Measurements from ENCODE around the gene PTPA.

Gene PTPA

GRCh38 chr9:129073404-129073803, 37.8 kb upstream of the PTPA start:
- no peaks in the 10 kb centered on the region for H3K27me3 ChIP-seq (ENCODE audit: insufficient read depth, low read length)
- WGBS = 95% methylated on average over 8 of the region's 8 CpGs
- no peak overlapping the region for H3K9ac ChIP-seq (ENCODE audit: low read depth, low read length)
- peaks cover 15% of the 10 kb centered on the region for H3K4me1 ChIP-seq (ENCODE audit: insufficient read depth, low read length)
- H3K27ac ChIP-seq (ENCODE audit: low read depth, low read length) = no peak overlapping the region
- no peaks in the 10 kb centered on the region for H3K9me3 ChIP-seq (ENCODE audit: insufficient read depth, low read depth, low read length)
- peaks cover 10% of the 10 kb centered on the region for H3K36me3 ChIP-seq (ENCODE audit: insufficient read depth, low read length)
- H3K4me3 ChIP-seq (ENCODE audit: low read length) = no peak overlapping the region

DNA sequence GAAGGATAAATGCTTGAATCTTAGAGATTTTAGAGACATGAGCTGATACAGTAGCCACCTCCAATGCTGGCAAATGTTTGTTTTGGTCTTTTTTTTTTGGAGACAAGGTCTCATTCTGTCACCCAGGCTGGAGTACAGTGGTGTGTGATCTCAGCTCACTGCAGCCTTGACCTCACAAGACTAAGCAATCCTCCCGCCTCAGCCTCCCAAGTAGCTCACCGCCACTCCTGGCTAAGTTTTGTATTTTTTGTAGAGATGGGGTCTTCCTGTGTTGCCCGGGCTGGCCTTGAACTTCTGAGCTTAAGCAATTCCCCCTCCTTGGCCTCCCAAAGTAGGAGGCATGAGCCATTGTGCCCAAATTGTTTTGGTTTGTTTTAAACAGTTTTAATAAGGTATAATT, 37.1 kb upstream of the PTPA start:
- H3K9ac ChIP-seq (ENCODE audit: low read depth, low read length) = no peak overlapping the region
- H3K36me3 ChIP-seq (ENCODE audit: insufficient read depth, low read length) = peaks cover 7% of the 10 kb centered on the region
- no peaks in the 10 kb centered on the region for H3K9me3 ChIP-seq (ENCODE audit: insufficient read depth, low read depth, low read length)
- WGBS = 100% methylated on average over 2 of the region's 3 CpGs
- peaks cover 15% of the 10 kb centered on the region for H3K4me1 ChIP-seq (ENCODE audit: insufficient read depth, low read length)
- no peaks in the 10 kb centered on the region for H3K27me3 ChIP-seq (ENCODE audit: insufficient read depth, low read length)
- no peak overlapping the region for H3K4me3 ChIP-seq (ENCODE audit: low read length)
- H3K27ac ChIP-seq (ENCODE audit: low read depth, low read length) = no peak overlapping the region

DNA sequence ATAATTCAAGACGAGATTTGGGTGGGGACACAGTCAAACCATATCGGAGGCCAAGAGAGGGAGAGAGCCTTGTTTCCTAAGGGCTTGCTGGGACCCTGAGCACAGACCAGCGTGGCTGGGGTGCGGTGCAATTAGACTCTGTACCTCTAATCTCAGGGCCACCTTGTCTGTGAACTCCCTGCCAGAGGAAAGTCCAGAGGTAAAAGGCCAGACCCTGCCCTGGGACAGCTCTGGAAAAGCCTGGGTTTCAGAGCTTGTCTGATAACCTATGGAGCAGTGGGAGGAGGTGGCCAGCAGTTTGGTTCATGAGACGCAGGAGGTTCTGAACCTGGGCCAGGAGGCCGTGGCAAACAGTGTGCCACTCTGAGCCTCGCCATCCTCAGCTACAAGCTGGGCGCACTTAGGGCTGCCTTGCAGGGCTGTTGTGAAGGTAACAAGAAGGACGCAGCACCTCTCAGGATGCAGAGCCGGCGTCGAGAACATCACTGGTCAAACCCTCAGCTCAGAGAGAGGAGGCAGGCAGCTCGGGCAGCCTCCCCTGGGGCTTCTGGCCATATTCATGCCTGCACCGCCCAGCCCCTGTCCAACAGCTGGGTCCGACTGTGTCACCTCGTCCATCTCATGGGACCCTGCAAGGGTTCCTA, 35.1 kb upstream of the PTPA start:
- H3K4me3 ChIP-seq (ENCODE audit: low read length) = no peak overlapping the region
- no peak overlapping the region for H3K9ac ChIP-seq (ENCODE audit: low read depth, low read length)
- H3K9me3 ChIP-seq (ENCODE audit: insufficient read depth, low read depth, low read length) = no peaks in the 10 kb centered on the region
- no peaks in the 10 kb centered on the region for H3K36me3 ChIP-seq (ENCODE audit: insufficient read depth, low read length)
- 92% methylated on average over 16 of the region's 16 CpGs for WGBS
- H3K27ac ChIP-seq (ENCODE audit: low read depth, low read length) = no peak overlapping the region
- H3K4me1 ChIP-seq (ENCODE audit: insufficient read depth, low read length) = peaks cover 13% of the 10 kb centered on the region
- H3K27me3 ChIP-seq (ENCODE audit: insufficient read depth, low read length) = no peaks in the 10 kb centered on the region

DNA sequence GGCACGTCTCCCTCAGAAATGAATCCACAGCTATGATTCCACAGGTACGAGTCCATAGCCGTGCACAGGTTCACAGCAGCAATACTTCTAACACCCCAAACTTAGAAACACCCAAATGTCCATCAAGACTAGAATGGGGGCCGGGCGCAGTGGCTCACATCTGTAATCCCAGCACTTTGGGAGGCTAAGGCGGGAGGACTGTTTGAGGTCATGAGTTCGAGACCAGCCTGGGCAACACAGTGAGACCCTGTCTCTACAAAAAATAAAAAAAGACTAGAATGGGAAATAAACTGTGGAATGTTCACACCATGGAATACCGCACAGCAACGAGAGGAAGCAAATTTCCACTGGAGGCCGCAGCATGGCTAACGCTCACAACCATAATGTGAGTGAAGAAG, 34.6 kb upstream of the PTPA start:
- H3K27me3 ChIP-seq (ENCODE audit: insufficient read depth, low read length) = no peaks in the 10 kb centered on the region
- H3K36me3 ChIP-seq (ENCODE audit: insufficient read depth, low read length) = no peaks in the 10 kb centered on the region
- peaks cover 10% of the 10 kb centered on the region for H3K4me1 ChIP-seq (ENCODE audit: insufficient read depth, low read length)
- no peak overlapping the region for H3K27ac ChIP-seq (ENCODE audit: low read depth, low read length)
- H3K9ac ChIP-seq (ENCODE audit: low read depth, low read length) = no peak overlapping the region
- no peak overlapping the region for H3K4me3 ChIP-seq (ENCODE audit: low read length)
- 95% methylated on average over 11 of the region's 11 CpGs for WGBS
- H3K9me3 ChIP-seq (ENCODE audit: insufficient read depth, low read depth, low read length) = no peaks in the 10 kb centered on the region

DNA sequence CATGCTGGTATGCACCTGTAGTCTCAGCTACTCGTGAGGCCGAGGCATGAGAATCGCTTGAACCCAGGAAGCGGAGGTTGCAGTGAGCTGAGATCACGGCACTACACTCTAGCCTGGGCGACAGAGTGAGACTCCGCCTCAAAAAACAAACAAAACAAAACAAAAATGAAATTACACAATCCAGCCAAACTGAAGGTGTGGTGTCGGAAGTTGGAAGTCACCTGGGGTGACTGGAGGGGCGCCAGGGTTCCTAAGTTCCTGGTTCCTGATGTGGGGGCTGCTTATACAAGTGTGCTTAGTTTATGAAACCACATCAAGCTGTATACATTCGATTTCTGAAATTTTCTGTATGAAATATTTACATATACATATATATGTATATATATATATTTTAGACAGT, 34.0 kb upstream of the PTPA start:
- Histone ChIP-seq H3K9ac (ENCODE audit: low read depth, low read length) (no peak overlapping the region), H3K9me3 (ENCODE audit: insufficient read depth, low read depth, low read length) (no peaks in the 10 kb centered on the region), H3K4me1 (ENCODE audit: insufficient read depth, low read length) (peaks cover 9% of the 10 kb centered on the region; the same call in 1 of the 2 replicates), H3K27me3 (ENCODE audit: insufficient read depth, low read length) (no peaks in the 10 kb centered on the region), H3K4me3 (ENCODE audit: low read length) (no peak overlapping the region), H3K36me3 (ENCODE audit: insufficient read depth, low read length) (no peaks in the 10 kb centered on the region), H3K27ac (ENCODE audit: low read depth, low read length) (no peak overlapping the region)
- WGBS = 96% methylated on average over 8 of the region's 10 CpGs

DNA sequence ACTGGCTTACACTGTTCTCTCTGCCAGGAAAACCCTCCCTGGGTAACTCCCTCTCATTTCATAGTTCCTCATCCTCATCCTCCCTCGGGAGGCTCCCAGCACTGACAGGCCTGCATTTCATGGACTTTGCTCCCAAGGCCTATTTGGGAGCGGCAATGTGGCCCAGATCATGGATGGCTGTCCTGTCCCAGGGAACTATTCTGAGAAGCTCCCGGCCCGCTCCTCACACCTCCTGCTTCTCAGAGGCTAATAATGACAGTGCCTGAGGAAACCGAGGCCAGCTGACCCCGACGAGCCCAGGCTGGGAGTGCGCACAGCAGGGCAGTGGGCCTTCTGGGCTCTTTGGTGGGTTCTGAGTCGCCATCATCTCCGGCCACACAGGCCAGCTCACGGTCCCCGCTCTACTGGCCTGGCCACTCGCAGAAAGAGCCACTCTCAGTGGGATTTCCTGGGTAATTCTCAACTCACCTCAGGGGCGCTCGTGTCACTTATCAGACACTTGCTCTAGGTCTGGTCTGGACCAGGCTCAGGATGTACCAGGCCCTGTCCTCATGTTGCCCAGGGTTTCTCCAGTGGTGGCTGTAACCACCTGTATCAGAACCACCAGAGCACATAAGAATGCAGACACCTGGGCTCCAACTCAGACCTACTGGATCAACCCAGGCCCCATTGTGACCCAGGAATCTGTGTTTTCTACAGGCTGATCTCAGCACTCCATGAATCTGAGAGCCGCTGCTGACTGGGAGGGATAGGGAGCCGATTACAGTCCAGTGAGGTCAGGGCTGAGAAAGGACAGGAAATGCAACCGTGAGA, 32.3 kb upstream of the PTPA start:
- whole genome bisulfite sequencing = 90% methylated on average over 18 of the region's 18 CpGs
- H3K9ac ChIP-seq (ENCODE audit: low read depth, low read length) = no peak overlapping the region
- H3K4me1 ChIP-seq (ENCODE audit: insufficient read depth, low read length) = peaks cover 6% of the 10 kb centered on the region; the same call in 1 of the 2 replicates
- no peak overlapping the region for H3K27ac ChIP-seq (ENCODE audit: low read depth, low read length)
- H3K9me3 ChIP-seq (ENCODE audit: insufficient read depth, low read depth, low read length) = no peaks in the 10 kb centered on the region
- no peaks in the 10 kb centered on the region for H3K27me3 ChIP-seq (ENCODE audit: insufficient read depth, low read length)
- no peaks in the 10 kb centered on the region for H3K36me3 ChIP-seq (ENCODE audit: insufficient read depth, low read length)
- H3K4me3 ChIP-seq (ENCODE audit: low read length) = no peak overlapping the region

GRCh38 chr9:129079829-129080228, 31.4 kb upstream of the PTPA start:
- Histone ChIP-seq H3K4me1 (ENCODE audit: insufficient read depth, low read length) (peaks cover 6% of the 10 kb centered on the region; the same call in 1 of the 2 replicates), H3K36me3 (ENCODE audit: insufficient read depth, low read length) (peaks cover under 1% of the 10 kb centered on the region; the same call in 1 of the 2 replicates), H3K27me3 (ENCODE audit: insufficient read depth, low read length) (no peaks in the 10 kb centered on the region), H3K4me3 (ENCODE audit: low read length) (peak overlapping the region; percentile 82), H3K9me3 (ENCODE audit: insufficient read depth, low read depth, low read length) (no peaks in the 10 kb centered on the region), H3K27ac (ENCODE audit: low read depth, low read length) (no peak overlapping the region), H3K9ac (ENCODE audit: low read depth, low read length) (peak overlapping the region; percentile 53; the same call in 1 of the 2 replicates)
- WGBS = 89% methylated on average over 12 of the region's 13 CpGs

DNA sequence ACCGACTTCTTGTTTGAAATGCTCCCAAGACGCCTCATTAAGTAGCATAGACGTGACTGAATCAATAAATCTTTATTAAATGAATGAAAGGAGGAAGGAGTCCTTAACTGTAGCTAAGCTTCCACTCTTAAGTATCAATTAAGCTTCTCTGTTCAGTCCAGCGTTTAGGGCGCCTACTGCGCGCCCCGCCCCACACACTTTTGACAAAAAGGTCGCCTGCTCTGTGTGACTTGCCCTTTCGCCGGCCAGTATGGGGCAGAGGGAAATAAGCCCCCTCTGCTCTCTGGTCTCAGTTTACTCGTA, 31.0 kb upstream of the PTPA start:
- peak overlapping the region; percentile 82 for H3K4me3 ChIP-seq (ENCODE audit: low read length)
- no peaks in the 10 kb centered on the region for H3K27me3 ChIP-seq (ENCODE audit: insufficient read depth, low read length)
- no peaks in the 10 kb centered on the region for H3K9me3 ChIP-seq (ENCODE audit: insufficient read depth, low read depth, low read length)
- peaks cover 6% of the 10 kb centered on the region; the same call in 1 of the 2 replicates for H3K4me1 ChIP-seq (ENCODE audit: insufficient read depth, low read length)
- H3K36me3 ChIP-seq (ENCODE audit: insufficient read depth, low read length) = peaks cover 5% of the 10 kb centered on the region; the same call in 1 of the 2 replicates
- H3K9ac ChIP-seq (ENCODE audit: low read depth, low read length) = peak overlapping the region; percentile 53
- WGBS = 7% methylated on average over 12 of the region's 12 CpGs
- H3K27ac ChIP-seq (ENCODE audit: low read depth, low read length) = 0 out of 2 replicates have a peak overlapping the region, but pooled peaks have one; percentile 36

DNA sequence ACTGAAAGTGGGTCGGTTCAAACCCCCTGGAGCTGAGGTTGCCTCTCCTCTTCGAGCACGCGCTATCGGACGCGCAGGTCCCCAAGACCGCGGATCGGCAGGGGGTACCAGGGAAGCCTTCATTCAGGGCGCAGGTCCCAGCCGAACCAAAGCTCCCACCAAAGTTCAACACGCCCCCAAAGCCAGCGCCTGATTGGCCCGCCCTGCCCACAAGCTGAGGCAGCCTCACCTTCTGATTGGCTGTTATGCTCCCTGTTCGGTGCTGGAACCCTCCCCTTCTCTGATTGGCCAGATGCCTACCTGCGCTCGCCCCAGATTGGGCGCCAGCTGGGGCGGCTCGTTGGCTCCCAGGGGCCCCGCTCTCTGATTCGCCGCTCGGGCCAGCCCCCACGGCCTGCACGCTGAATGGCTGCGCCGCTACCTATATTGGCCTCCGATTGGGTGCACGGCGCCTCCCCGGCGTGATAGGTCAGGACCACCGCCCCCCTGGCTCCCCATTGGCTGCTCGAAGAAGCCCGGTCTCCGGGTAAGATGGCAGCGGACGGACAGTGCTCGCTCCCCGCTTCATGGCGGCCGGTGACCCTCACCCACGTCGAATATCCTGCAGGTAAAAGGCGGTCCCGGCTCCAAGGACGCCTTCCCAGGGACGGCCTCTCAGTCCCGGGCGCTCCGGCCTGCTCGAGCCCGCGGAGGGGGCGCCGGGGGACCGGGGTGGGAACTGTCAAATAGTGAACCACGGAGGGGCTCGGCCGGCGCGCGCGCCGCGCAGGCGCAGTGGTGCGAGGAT, 30.4 kb upstream of the PTPA start, which contains the start of gene DOLPP1:
TSS of gene DOLPP1 (plus strand) at position 511 of the 787 bp plus-strand sequence. CDS start at position 532, 21 bp downstream.
- Histone ChIP-seq H3K27ac (ENCODE audit: low read depth, low read length) (peak within 1 kb of the TSS; percentile 92), H3K36me3 (ENCODE audit: insufficient read depth, low read length) (peaks cover 10% of the 10 kb centered on the region), H3K9ac (ENCODE audit: low read depth, low read length) (peak within 1 kb of the TSS; percentile 85), H3K9me3 (ENCODE audit: insufficient read depth, low read depth, low read length) (no peaks in the 10 kb centered on the region), H3K27me3 (ENCODE audit: insufficient read depth, low read length) (no peaks in the 10 kb centered on the region), H3K4me3 (ENCODE audit: low read length) (peak within 1 kb of the TSS; percentile 82), H3K4me1 (ENCODE audit: insufficient read depth, low read length) (peaks cover 6% of the 10 kb centered on the region; the same call in 1 of the 2 replicates)
- WGBS = under 1% methylated on average over 70 of the region's 70 CpGs

DNA sequence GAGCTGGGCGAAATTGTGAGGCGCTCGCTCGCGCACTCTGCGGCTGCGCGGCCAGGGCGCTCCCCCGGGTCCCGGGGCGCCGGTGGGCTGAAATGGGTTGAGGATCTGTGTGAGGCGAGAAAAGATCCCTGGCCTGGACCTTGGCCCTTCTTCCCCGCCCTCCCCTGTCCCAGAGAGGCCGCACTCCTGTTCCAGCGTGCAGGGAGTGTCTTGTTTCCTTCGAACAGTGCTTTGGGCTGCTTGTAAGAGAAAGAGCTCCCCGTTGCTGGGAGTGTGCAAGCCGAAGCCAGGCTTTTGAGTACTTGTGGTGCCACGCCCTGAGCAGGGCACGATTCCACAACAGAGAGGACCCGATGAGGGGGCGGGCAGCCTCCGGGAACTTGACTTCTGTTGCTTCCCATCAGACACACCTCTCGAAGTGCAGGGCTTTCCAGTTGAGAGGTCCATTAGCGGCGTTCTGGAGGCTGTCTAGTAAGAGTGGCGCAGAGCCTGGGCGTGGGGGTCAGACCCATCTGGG, 29.8 kb upstream of the PTPA start:
- peaks cover 6% of the 10 kb centered on the region; the same call in 1 of the 2 replicates for H3K4me1 ChIP-seq (ENCODE audit: insufficient read depth, low read length)
- WGBS = 7% methylated on average over 30 of the region's 30 CpGs
- peak overlapping the region; percentile 92 for H3K27ac ChIP-seq (ENCODE audit: low read depth, low read length)
- H3K9me3 ChIP-seq (ENCODE audit: insufficient read depth, low read depth, low read length) = no peaks in the 10 kb centered on the region
- H3K4me3 ChIP-seq (ENCODE audit: low read length) = peak overlapping the region; percentile 82
- no peaks in the 10 kb centered on the region for H3K27me3 ChIP-seq (ENCODE audit: insufficient read depth, low read length)
- H3K36me3 ChIP-seq (ENCODE audit: insufficient read depth, low read length) = peaks cover 17% of the 10 kb centered on the region
- peak overlapping the region; percentile 85 for H3K9ac ChIP-seq (ENCODE audit: low read depth, low read length)
